NCI-H2107 (cell line): ENCODE results near the gene OR51E1.

Source experiments
- DNase-seq: peaks from one replicate; lab custom pipeline; 2025; lab: John Stamatoyannopoulos, UW

The OR51E1 gene, protein sequence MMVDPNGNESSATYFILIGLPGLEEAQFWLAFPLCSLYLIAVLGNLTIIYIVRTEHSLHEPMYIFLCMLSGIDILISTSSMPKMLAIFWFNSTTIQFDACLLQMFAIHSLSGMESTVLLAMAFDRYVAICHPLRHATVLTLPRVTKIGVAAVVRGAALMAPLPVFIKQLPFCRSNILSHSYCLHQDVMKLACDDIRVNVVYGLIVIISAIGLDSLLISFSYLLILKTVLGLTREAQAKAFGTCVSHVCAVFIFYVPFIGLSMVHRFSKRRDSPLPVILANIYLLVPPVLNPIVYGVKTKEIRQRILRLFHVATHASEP

DNA sequence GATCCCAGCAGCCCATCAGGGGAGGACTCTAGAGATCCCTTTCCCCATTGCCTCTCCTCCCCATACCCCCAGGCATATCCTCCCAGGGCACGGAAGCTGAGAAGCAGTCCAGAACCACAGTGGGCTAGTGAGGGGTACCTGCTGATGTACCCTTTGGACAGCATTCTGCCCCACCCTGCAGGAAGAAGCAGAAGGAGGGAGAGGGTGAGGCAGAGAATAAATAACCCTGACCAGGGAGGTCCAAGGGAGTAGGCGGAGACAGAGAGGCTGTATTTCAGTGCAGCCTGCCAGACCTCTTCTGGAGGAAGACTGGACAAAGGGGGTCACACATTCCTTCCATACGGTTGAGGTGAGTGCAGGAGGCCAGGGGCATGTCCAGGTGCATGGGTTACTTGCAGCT is at the start of gene OR51E1:
OR51E1 (plus strand) TSS at position 301 of the 400 bp plus-strand sequence. CDS start 8,545 bp downstream, outside the sequence.
- DNase-seq: no peak

DNA sequence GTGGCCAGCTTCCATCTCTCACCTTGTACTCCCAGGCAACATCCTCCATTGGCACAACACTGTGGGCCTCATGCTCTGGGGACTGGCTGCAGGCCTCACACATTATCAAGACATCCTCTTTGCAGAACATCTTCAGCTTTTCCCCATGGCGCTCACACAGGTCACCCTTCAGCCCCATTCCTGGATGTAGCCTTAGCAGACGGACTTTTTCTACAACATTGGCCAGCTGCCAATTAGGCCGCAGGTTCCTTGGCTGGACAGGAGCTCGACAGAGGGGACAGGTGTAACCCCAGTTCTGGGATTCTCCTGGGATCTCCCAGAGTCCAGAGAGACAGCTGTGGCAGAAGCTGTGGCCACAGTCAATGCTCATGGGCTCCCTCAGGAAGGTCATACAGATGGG is 38.7 kb upstream of the OR51E1 start:
- no peak for DNase-seq

DNA sequence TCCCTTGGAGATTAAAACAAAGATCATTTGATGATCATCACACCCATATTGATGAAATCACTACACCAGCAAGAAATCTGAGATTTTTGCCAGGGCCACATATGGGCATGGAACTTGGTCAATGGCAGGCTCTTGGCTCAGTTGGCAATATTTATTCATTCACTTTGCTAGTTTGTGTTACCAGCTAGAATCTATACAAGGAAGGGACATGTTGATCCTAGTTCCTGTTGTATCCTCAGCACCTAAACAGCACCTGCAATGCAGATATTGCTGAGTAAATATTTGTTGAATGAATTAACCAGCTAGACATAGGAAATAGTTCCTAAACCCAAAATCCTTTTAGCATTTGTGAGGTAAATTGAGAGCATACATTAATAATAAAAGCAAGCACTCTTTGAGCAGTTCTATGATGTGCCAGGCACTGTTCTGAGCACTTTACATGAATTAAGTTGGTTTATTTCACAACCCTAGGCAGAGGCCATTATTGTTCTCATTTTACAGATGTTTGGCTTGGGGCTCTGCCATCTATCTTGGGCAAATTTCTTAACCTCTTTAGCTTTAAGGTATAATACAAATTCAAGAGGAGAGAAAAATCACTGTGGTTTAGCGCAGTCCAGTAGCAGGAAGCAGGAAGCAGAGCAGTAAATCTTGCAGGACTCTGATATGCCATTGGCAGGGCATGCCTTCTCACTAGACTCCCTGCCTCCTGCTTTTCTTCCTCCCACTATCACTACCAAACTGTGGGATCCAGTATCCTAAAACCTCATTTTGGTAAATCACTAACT is 37.4 kb upstream of the OR51E1 start:
- no peak for DNase-seq

GRCh38 chr11:4607096-4607495 is 36.7 kb upstream of the OR51E1 start:
- no peak for DNase-seq

DNA sequence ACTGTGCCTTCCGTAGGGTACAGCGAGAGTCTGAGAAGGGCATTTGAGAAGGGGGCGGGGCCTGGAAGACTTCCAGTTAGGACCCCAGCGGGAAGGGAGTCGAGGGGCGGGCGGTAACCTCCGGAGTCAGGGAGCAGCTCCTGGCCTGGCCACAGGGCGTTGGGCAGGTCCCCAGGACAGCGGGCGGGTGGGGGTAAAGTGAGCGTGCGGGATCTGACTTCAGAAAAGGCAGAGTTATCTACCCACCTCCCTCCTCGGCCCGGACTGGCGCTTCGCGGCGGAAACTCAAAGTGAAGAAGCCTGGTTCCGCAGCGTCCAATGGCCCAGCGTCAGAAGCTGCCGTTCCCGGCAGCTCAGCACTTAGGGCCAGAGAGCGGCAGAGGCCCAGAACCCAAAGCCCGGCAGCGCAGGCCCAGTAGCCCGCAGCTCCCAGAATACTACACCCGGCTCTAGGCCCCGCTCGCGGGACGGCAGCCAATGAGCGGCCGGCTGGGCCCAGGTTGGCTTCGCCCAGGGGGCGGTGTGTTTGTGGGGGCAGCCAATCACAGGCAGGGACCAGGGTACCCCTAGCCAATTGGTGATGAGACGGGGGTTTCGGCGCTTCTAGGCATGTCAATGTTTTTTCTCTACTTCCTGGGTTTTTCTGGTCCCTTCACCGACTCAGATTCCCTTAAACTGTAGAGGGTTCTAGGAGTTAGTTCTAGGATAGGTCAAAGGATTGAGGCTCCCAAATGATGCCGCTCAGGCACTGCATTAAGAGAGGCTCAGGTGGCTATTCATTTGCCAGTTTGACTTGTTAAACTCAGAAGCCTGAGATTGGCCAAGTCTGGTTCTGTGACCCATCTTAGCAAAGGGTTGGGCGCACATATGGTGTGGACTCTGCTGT is 35.8 kb upstream of the OR51E1 start, which contains the start of gene TRIM68:
TRIM68 (minus strand) TSS at position 451 of the 886 bp plus-strand sequence. CDS start 2,727 bp downstream, outside the sequence.
- peak; percentile 86 for DNase-seq

GRCh38 chr11:4610258-4610935 is 33.4 kb upstream of the OR51E1 start:
- no peak for DNase-seq

DNA sequence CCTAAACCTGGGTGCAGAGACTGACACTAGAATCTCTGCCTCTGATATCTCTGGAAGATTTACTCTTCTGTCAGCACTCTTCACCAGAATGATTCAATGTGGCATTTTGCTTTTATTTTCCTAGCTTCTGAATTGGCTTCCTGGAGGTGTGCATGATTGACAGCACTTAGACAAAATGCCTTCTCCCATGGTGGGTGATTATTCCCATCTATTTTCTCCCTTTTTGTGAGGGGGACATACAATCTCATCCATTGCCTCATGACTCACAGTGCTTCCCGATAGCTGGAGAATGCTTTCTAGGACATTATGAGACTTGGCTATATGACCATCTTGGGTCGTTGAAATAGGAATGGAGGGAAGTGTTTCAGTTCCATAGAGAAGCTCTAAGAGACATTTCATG is 31.8 kb upstream of the OR51E1 start:
- no peak for DNase-seq

DNA sequence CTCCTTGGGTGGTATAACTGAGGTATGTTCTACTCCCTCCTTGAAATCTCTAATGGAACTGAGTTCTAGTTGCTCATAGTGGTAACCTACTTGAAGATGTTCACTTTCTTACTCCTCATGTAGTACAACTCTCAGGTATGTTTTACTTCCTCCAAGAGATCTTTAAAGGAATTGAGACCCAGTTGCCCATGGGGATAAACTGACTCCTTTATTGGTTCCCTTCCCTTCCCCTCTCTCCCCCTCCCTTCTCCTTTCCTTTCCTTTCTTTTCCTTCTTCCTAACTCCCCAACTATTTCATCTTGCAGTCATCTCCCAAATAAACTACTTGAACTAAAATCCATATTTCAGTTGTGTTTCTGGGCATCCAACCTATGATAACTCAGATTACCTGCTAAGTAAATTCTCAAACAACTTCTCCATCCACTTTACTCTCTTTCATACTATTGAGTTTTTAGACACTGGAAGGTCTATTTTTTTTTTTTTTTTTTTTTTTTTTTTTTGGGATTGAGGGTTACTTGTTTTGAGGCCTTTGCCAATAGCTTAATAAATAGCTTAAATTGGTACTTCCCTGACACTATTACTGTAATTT is 27.8 kb upstream of the OR51E1 start:
- no peak for DNase-seq

- DNase-seq: no peak
Measured at GRCh38 chr11:4619514-4619913, 24.3 kb upstream of the OR51E1 start.

- DNase-seq: peak; percentile 81
Measured at GRCh38 chr11:4626207-4627099, 17.3 kb upstream of the OR51E1 start.

GRCh38 chr11:4636136-4636535 is 7.6 kb upstream of the OR51E1 start:
- no peak for DNase-seq

DNA sequence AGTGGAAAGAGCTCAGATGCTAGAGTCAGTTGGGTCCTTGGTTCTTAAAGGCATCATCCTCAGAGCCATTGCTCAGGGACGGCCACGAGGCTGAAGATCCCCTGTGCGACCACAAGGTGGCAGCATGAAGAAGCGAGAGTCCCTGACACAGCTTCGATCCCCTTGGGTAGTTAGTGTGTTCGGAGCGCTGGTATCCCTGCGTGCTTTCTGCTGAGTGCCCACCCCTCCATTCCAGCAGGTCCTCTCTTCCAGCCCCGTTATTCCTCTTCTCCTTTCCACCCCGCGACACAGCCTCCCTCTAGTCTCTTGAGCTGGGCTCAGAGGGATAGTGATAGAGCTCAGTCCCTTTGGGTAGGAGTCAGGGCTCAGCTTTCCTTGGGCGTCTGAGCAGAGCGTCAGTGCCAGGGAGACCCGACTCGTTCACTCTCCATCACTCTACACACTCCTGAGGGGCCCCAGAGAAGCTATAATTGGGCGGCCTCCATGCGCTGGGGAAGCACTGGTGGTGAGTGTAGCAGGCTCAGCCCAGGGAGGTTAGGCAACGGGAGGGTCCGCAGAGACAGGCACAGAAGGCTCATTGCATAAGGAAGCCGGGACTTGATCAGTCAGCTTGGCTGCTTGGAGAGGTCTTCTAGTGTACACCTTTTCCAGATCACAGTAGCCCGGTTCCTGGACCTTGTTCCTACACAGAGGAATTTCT is 6.7 kb upstream of the OR51E1 start, which contains the start of gene OR51D1:
OR51D1 (plus strand) TSS at position 516 of the 700 bp plus-strand sequence. CDS start 2,314 bp downstream, outside the sequence.
- DNase-seq: peak; percentile 64

DNA sequence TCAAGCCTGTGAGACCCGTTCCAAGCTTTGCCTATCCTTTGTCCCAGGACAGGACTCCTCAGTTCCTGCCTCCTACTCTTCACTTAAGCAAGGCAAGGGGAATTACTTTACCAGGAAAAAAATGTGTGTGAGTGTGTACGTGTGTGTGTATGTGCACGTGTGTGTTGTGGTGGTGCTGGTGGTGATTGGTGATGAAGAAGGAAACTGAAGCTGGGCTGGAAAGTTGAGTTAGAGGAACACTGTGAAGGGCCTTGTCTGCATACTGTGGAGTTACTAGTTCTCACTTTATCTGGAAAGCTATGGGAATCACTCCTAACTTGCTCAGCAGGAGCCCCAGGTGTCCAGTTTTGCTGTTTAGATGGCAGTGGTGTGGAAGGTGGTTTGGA is 6.1 kb upstream of the OR51E1 start:
- no peak for DNase-seq

- no peak for DNase-seq
Measured at GRCh38 chr11:4639931-4640330, 3.9 kb upstream of the OR51E1 start.

GRCh38 chr11:4641501-4641900 is 2.3 kb upstream of the OR51E1 start:
- no peak for DNase-seq

- DNase-seq: no peak
Measured at GRCh38 chr11:4642043-4642442, 1.7 kb upstream of the OR51E1 start.

DNA sequence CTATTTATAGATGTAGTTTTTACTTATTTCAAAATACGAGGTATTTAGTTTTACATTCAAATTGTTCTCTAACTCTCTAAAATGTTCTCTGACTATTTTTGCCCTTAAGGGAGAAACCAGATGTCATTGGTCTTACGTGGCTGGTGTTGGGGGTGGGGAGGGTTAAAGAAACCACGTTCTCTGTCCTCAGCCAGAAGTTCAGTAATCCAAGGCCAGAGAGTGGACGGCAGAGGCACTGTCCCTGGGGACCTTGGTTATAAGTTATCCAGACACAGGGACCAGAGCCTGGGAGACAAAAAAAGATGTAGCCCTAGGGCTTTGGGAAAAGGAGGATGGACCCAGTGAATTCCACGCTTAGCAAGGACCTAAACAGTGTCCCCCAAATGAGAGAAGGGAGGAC is 706 bp upstream of the OR51E1 start:
- DNase-seq: no peak

DNA sequence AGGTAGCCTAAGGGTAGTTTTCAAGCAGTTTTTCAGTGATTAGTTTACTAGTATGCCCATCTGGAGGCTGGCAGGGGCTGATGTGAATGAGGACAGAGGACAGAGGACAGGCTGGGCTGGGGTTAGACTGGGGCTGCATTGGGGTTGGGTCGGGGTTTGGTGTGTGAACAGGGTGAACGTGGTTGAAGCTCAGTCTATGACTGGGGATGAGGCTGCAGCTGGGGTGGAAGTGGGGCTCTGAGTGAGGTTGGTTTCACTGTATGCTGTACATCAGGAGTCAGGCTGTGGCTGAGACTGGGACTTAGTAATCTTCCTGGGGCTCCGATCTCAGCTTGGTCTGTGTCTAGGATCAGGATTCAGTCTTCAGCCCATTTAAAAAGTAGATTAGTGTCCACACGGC is 451 bp downstream of the OR51E1 start:
- DNase-seq: no peak

- DNase-seq: no peak
Measured at GRCh38 chr11:4645974-4646373, 2.2 kb downstream of the OR51E1 start.

DNA sequence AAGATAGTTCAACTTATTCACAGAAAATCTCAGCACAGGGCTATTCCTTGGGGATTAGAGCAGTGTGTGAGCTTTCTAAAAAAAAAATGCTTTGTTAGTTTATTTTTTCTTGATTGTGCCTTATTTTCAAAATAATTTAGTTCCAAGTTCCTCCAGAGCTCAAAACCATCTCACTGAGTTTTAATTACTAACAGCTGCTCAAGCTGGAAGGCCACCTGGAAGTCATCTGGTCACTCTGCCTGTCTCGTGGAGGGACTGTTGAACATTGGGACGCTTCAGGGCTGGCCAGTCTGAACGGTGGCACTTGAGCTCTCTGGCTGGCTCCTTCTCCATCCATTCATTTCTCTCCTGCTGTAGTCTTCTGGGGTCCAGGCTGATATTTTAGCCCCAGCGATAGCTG is 4.0 kb downstream of the OR51E1 start:
- DNase-seq: no peak
